Measurements from ENCODE around the gene ZEB2.

The ZEB2 gene

GRCh38 chr2:144477281-144477956 lies 42.5 kb downstream of the ZEB2 start:
- DNase-seq, result no peak
- in situ Hi-C loops (cut with MboI; ENCODE audit: low pct_unique_long_range_greater_than_20kb, low sequenced_read_pairs), result no loop called here

- in situ Hi-C loops (cut with MboI; ENCODE audit: low pct_unique_long_range_greater_than_20kb, low sequenced_read_pairs), result no loop called here
- DNase-seq, result no peak
These were observed 43.2 kb downstream of the ZEB2 start for GRCh38 chr2:144476682-144477081.

- no peak for DNase-seq
- in situ Hi-C loops (cut with MboI; ENCODE audit: low pct_unique_long_range_greater_than_20kb, low sequenced_read_pairs), result no loop called here
These were observed 44.2 kb downstream of the ZEB2 start for GRCh38 chr2:144475569-144476275.

GRCh38 chr2:144475044-144475443 lies 44.9 kb downstream of the ZEB2 start:
- DNase-seq, result no peak
- in situ Hi-C loops (cut with MboI; ENCODE audit: low pct_unique_long_range_greater_than_20kb, low sequenced_read_pairs), result no loop called here

- no peak for DNase-seq
- in situ Hi-C loops (cut with MboI; ENCODE audit: low pct_unique_long_range_greater_than_20kb, low sequenced_read_pairs), result no loop called here
These were observed 45.9 kb downstream of the ZEB2 start for GRCh38 chr2:144474017-144474416.

- in situ Hi-C loops (cut with MboI; ENCODE audit: low pct_unique_long_range_greater_than_20kb, low sequenced_read_pairs), result no loop called here
- DNase-seq, result no peak
These were observed 47.0 kb downstream of the ZEB2 start for GRCh38 chr2:144472911-144473310.

GRCh38 chr2:144472046-144472412 lies 47.9 kb downstream of the ZEB2 start:
- DNase-seq, result no peak
- in situ Hi-C loops (cut with MboI; ENCODE audit: low pct_unique_long_range_greater_than_20kb, low sequenced_read_pairs), result no loop called here

GRCh38 chr2:144471305-144472045 lies 48.4 kb downstream of the ZEB2 start:
- in situ Hi-C loops (cut with MboI; ENCODE audit: low pct_unique_long_range_greater_than_20kb, low sequenced_read_pairs), result no loop called here

GRCh38 chr2:144470816-144471215 lies 49.1 kb downstream of the ZEB2 start:
- DNase-seq, result no peak
- in situ Hi-C loops (cut with MboI; ENCODE audit: low pct_unique_long_range_greater_than_20kb, low sequenced_read_pairs), result no loop called here

More at GRCh38 chr2:144471305-144472045, 48.4 kb downstream of the ZEB2 start:
- DNase-seq, result no peak

- DNase-seq, result no peak
- in situ Hi-C loops (cut with MboI; ENCODE audit: low pct_unique_long_range_greater_than_20kb, low sequenced_read_pairs), result no loop called here
These were observed 49.6 kb downstream of the ZEB2 start for GRCh38 chr2:144470334-144470733.

GRCh38 chr2:144469798-144470197 lies 50.1 kb downstream of the ZEB2 start:
- in situ Hi-C loops (cut with MboI; ENCODE audit: low pct_unique_long_range_greater_than_20kb, low sequenced_read_pairs), result no loop called here
- no peak for DNase-seq

GRCh38 chr2:144468823-144469595 lies 50.9 kb downstream of the ZEB2 start:
- no peak for DNase-seq
- in situ Hi-C loops (cut with MboI; ENCODE audit: low pct_unique_long_range_greater_than_20kb, low sequenced_read_pairs), result no loop called here

- in situ Hi-C loops (cut with MboI; ENCODE audit: low pct_unique_long_range_greater_than_20kb, low sequenced_read_pairs), result no loop called here
- no peak for DNase-seq
These were observed 52.3 kb downstream of the ZEB2 start for GRCh38 chr2:144467502-144468137.

- in situ Hi-C loops (cut with MboI; ENCODE audit: low pct_unique_long_range_greater_than_20kb, low sequenced_read_pairs), result no loop called here
- DNase-seq, result no peak
These were observed 53.3 kb downstream of the ZEB2 start for GRCh38 chr2:144466637-144467036.

- DNase-seq, result no peak
- in situ Hi-C loops (cut with MboI; ENCODE audit: low pct_unique_long_range_greater_than_20kb, low sequenced_read_pairs), result no loop called here
These were observed 54.2 kb downstream of the ZEB2 start for GRCh38 chr2:144465749-144466148.

- in situ Hi-C loops (cut with MboI; ENCODE audit: low pct_unique_long_range_greater_than_20kb, low sequenced_read_pairs), result no loop called here
- DNase-seq, result no peak
These were observed 55.2 kb downstream of the ZEB2 start for GRCh38 chr2:144464730-144465129.

- in situ Hi-C loops (cut with MboI; ENCODE audit: low pct_unique_long_range_greater_than_20kb, low sequenced_read_pairs), result no loop called here
- DNase-seq, result no peak
These were observed 56.7 kb downstream of the ZEB2 start for GRCh38 chr2:144463266-144463665.

GRCh38 chr2:144462266-144462665 lies 57.7 kb downstream of the ZEB2 start:
- in situ Hi-C loops (cut with MboI; ENCODE audit: low pct_unique_long_range_greater_than_20kb, low sequenced_read_pairs), result no loop called here
- no peak for DNase-seq

- in situ Hi-C loops (cut with MboI; ENCODE audit: low pct_unique_long_range_greater_than_20kb, low sequenced_read_pairs), result no loop called here
- no peak for DNase-seq
These were observed 58.6 kb downstream of the ZEB2 start for GRCh38 chr2:144461308-144461766.

All from KBM-7 (cell line).